WTC11 (cell line): ENCODE data around the gene LAPTM5. TPM values are rescaled to one million over a fixed set of nuclear protein-coding genes. Genes with fewer than 3 reads are reported as not detected.
"Not testable (repeated sequence)": the region's sequence is repeated elsewhere in the genome, so short reads cannot be mapped to it uniquely, and the experiment has no call there.

Experiments
- ATAC-seq: fragments of 200-7000 bp; cut with Tn5 transposase; 2 replicates; pipeline ENCODE4 v1.10.0; 2021; ENCODE audit warnings: mild to moderate bottlenecking, moderate library complexity
- CTCF ChIA-PET: fragments of 300-600 bp; sonication (Branson Sonifier 250); formaldehyde crosslinking; loops from one replicate; lab custom pipeline; 2021; ENCODE audit warnings: antibody characterized with exemption; lab: Charles Lee
- POLR2A ChIA-PET: fragments of 350-600 bp; sonication (Branson Sonifier 250); formaldehyde crosslinking; loops from one replicate; lab custom pipeline; 2021; ENCODE audit warnings: antibody characterized with exemption; lab: Charles Lee
- DNase-seq: peaks from one replicate; pipeline ENCODE4 v3.0.0; 2021; ENCODE audit warnings: low spot score
- H3K27ac Mint-ChIP-seq: 2 replicates; pipeline ENCODE4 v1.8.0; 2021; ENCODE audit warnings: mixed read lengths
- H3K27me3 Mint-ChIP-seq: 2 replicates; pipeline ENCODE4 v1.8.0; 2021; ENCODE audit warnings: low read depth, mild to moderate bottlenecking, moderate library complexity, mixed read lengths
- H3K36me3 Mint-ChIP-seq: 2 replicates; pipeline ENCODE4 v1.8.0; 2021; ENCODE audit warnings: mixed read lengths
- H3K4me1 Mint-ChIP-seq: 2 replicates; pipeline ENCODE4 v1.8.0; 2022; ENCODE audit warnings: mixed read lengths
- H3K4me3 Mint-ChIP-seq: 2 replicates; pipeline ENCODE4 v1.8.0; 2021; ENCODE audit warnings: mild to moderate bottlenecking, moderate library complexity, mixed read lengths
- H3K9me3 Mint-ChIP-seq: 2 replicates; pipeline ENCODE4 v1.8.0; 2021; ENCODE audit warnings: mixed read lengths
- CREM ChIP-seq: sonication (generic); formaldehyde crosslinking; IDR thresholded peaks from 2 replicates; pipeline ENCODE4 v1.8.1; 2022; ENCODE audit warnings: mild to moderate bottlenecking, missing genetic modification reagents, moderate library complexity
- FOXP1 ChIP-seq: sonication (generic); formaldehyde crosslinking; IDR thresholded peaks from 2 replicates; pipeline ENCODE4 v1.8.0; 2022; ENCODE audit warnings: missing genetic modification reagents, mild to moderate bottlenecking, moderate library complexity, borderline replicate concordance
- HMGA2 ChIP-seq: fragments of 250-450 bp; sonication (Bioruptor Pico); IDR thresholded peaks from 2 replicates; pipeline ENCODE4 v1.4.0; 2021; ENCODE audit warnings: mild to moderate bottlenecking, moderate library complexity
- NFATC4 ChIP-seq: fragments of 250-450 bp; sonication (Bioruptor Pico); IDR thresholded peaks from 2 replicates; pipeline ENCODE4 v1.9.0; 2021; ENCODE audit warnings: mild to moderate bottlenecking
- NR3C1 ChIP-seq: sonication (generic); formaldehyde crosslinking; conservative IDR thresholded peaks from 2 replicates; pipeline ENCODE4 v1.8.1; 2023; ENCODE audit warnings: low read depth, mild to moderate bottlenecking, missing genetic modification reagents
- RORB ChIP-seq: fragments of 250-450 bp; sonication (Bioruptor Pico); IDR thresholded peaks from 2 replicates; pipeline ENCODE4 v1.9.0; 2021; ENCODE audit warnings: mild to moderate bottlenecking
- SMAD4 ChIP-seq: sonication (generic); formaldehyde crosslinking; IDR thresholded peaks from 2 replicates; pipeline ENCODE4 v1.8.0; 2022; ENCODE audit warnings: mild to moderate bottlenecking, missing genetic modification reagents
- TP53 ChIP-seq: sonication (generic); formaldehyde crosslinking; IDR thresholded peaks from 2 replicates; pipeline ENCODE4 v1.8.1; 2023; ENCODE audit warnings: mild to moderate bottlenecking, missing genetic modification reagents
- ZBTB21 ChIP-seq: sonication (generic); formaldehyde crosslinking; IDR thresholded peaks from 2 replicates; pipeline ENCODE4 v1.8.1; 2023; ENCODE audit warnings: mild to moderate bottlenecking, missing genetic modification reagents, borderline replicate concordance
- ZNF416 ChIP-seq: fragments of 250-450 bp; sonication (Bioruptor Pico); IDR thresholded peaks from 2 replicates; pipeline ENCODE4 v1.9.0; 2021; ENCODE audit warnings: mild to moderate bottlenecking, inconsistent platforms
- total RNA-seq: library from RNA; stranded (reverse); gene quantifications from 3 replicates; pipeline ENCODE4 v1.2.3, GENCODE V29; 2021
- TF ChIP-seq, protein P1 (sequence below): fragments of 250-450 bp; sonication (Bioruptor Pico); IDR thresholded peaks from 2 replicates; pipeline ENCODE4 v1.9.0; 2021; ENCODE audit warnings: moderate library complexity, mild to moderate bottlenecking, inconsistent platforms, borderline replicate concordance
- TF ChIP-seq, protein P2 (sequence below): fragments of 250-450 bp; sonication (Bioruptor Pico); conservative IDR thresholded peaks from 2 replicates; pipeline ENCODE4 v1.9.0; 2021; ENCODE audit warnings: mild to moderate bottlenecking
- TF ChIP-seq, protein P3 (sequence below): sonication (generic); formaldehyde crosslinking; conservative IDR thresholded peaks from 2 replicates; pipeline ENCODE4 v1.8.1; 2023; ENCODE audit warnings: mild to moderate bottlenecking, low read depth, missing genetic modification reagents, moderate library complexity
- TF ChIP-seq, protein P4 (sequence below): sonication (generic); formaldehyde crosslinking; IDR thresholded peaks from 2 replicates; pipeline ENCODE4 v1.8.1; 2023; ENCODE audit warnings: mild to moderate bottlenecking, missing genetic modification reagents
- TF ChIP-seq, protein P5 (sequence below): sonication (generic); formaldehyde crosslinking; conservative IDR thresholded peaks from 2 replicates; pipeline ENCODE4 v1.8.1; 2022; ENCODE audit warnings: mild to moderate bottlenecking, missing genetic modification reagents
- TF ChIP-seq, protein P6 (sequence below): sonication (generic); formaldehyde crosslinking; IDR thresholded peaks from 2 replicates; pipeline ENCODE4 v1.8.1; 2023; ENCODE audit warnings: mild to moderate bottlenecking, missing genetic modification reagents, moderate library complexity
- TF ChIP-seq, protein P7 (sequence below): fragments of 250-450 bp; sonication (Bioruptor Pico); IDR thresholded peaks from 2 replicates; pipeline ENCODE4 v1.9.0; 2021; ENCODE audit warnings: mild to moderate bottlenecking

LAPTM5 gene
- total RNA-seq, 1 experiment from 2014 or later = 1.3 TPM

DNA sequence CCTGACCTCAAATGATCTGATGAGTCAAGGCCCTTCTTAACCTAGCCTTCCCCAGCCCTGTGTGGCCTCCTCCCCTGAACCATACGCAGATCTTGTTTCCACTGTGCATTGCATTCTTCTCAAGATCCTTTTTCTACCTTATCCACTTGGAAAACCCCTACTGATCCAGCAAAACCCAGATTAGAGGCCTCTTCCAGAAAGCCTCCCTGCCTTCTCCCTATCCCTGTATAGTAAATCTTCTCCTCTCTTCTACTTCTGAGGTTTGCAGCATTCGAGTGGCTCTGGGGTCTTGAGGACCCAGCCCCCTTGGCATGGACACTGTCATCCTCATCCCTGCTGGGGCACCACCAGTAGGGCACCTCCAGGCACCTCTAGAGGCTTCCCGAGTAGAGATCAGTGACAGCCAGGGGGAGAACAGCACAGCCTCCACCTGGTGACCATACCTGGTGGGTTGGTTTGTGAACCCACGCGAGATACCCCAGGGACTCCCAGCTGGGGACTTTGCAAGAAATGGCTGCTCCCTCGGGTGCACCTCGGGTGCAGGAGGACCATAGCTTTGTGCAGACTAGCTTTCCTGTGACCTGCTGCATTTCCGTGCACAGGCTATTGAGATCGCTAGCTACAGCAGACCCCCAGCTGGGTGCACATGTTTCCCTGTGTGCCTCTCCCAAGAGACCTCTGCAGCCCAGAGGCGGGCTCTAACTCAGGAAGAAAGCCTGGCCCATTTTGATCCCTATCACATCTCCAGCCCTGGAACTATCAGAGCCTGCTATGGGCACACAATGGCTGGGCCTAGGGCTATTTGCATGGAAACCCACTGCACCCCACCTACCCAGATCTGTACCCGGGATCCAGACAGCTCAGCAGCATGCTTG is 68.4 kb downstream of the LAPTM5 start:
- Mint-ChIP-seq H3K36me3 (no peaks in the 10 kb centered on the region), H3K4me1 (peaks cover 42% of the 10 kb centered on the region), H3K27ac (no peak overlapping the region), H3K9me3 (no peaks in the 10 kb centered on the region), H3K27me3 (peaks cover 15% of the 10 kb centered on the region), H3K4me3 (no peak overlapping the region)
- no peak for TF ChIP-seq NFATC4 (CRISPR knock-in tag)
- TF ChIP-seq, protein P1, sequence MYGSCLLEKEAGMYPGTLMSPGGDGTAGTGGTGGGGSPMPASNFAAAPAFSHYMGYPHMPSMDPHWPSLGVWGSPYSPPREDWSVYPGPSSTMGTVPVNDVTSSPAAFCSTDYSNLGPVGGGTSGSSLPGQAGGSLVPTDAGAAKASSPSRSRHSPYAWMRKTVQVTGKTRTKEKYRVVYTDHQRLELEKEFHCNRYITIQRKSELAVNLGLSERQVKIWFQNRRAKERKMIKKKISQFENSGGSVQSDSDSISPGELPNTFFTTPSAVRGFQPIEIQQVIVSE = no peak
- TF ChIP-seq, protein P2, sequence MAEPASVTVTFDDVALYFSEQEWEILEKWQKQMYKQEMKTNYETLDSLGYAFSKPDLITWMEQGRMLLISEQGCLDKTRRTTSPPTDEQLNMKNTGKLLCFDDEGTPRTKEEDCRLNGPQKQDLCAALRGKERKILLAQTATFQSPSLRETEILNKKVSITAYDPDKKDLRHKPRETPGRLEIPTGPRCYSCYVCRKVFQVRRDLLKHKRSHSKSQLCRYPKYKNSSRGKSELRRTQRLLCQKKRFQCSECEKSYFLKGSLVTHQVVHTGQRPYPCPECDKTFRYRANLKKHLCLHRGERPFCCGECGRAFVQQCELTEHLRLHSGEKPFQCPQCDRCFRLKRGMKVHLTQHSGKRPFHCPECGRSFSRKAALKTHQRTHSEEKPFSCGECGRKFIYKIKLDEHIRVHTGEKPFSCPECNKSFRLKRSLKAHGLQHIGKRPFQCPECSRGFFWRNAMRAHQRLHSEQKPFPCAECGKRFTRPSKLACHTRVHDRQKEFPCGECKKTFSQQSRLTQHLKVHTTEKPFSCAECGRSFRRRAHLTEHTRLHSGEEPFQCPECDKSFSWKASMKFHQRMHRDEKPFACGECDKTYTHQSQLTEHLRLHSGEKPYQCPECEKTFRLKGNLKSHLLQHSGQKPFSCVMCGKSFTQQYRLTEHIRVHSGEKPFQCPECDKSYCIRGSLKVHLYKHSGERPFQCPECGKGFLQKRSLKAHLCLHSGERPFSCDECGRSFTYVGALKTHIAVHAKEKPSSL = no peak
- TF ChIP-seq SMAD4 (CRISPR knock-in tag) = no peak
- no peak for TF ChIP-seq FOXP1 (CRISPR knock-in tag)
- no peak for TF ChIP-seq ZBTB21 (CRISPR knock-in tag)
- TF ChIP-seq TP53 (CRISPR knock-in tag) = no peak
- TF ChIP-seq CREM (CRISPR knock-in tag) = no peak
- TF ChIP-seq, protein P3, sequence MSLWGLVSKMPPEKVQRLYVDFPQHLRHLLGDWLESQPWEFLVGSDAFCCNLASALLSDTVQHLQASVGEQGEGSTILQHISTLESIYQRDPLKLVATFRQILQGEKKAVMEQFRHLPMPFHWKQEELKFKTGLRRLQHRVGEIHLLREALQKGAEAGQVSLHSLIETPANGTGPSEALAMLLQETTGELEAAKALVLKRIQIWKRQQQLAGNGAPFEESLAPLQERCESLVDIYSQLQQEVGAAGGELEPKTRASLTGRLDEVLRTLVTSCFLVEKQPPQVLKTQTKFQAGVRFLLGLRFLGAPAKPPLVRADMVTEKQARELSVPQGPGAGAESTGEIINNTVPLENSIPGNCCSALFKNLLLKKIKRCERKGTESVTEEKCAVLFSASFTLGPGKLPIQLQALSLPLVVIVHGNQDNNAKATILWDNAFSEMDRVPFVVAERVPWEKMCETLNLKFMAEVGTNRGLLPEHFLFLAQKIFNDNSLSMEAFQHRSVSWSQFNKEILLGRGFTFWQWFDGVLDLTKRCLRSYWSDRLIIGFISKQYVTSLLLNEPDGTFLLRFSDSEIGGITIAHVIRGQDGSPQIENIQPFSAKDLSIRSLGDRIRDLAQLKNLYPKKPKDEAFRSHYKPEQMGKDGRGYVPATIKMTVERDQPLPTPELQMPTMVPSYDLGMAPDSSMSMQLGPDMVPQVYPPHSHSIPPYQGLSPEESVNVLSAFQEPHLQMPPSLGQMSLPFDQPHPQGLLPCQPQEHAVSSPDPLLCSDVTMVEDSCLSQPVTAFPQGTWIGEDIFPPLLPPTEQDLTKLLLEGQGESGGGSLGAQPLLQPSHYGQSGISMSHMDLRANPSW (CRISPR knock-in tag) = no peak
- TF ChIP-seq NR3C1 (CRISPR knock-in tag) = no peak
- no peak for TF ChIP-seq HMGA2
- TF ChIP-seq, protein P4, sequence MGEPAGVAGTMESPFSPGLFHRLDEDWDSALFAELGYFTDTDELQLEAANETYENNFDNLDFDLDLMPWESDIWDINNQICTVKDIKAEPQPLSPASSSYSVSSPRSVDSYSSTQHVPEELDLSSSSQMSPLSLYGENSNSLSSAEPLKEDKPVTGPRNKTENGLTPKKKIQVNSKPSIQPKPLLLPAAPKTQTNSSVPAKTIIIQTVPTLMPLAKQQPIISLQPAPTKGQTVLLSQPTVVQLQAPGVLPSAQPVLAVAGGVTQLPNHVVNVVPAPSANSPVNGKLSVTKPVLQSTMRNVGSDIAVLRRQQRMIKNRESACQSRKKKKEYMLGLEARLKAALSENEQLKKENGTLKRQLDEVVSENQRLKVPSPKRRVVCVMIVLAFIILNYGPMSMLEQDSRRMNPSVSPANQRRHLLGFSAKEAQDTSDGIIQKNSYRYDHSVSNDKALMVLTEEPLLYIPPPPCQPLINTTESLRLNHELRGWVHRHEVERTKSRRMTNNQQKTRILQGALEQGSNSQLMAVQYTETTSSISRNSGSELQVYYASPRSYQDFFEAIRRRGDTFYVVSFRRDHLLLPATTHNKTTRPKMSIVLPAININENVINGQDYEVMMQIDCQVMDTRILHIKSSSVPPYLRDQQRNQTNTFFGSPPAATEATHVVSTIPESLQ (CRISPR knock-in tag) = no peak
- TF ChIP-seq, protein P5, sequence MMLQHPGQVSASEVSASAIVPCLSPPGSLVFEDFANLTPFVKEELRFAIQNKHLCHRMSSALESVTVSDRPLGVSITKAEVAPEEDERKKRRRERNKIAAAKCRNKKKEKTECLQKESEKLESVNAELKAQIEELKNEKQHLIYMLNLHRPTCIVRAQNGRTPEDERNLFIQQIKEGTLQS = no peak
- TF ChIP-seq, protein P6, sequence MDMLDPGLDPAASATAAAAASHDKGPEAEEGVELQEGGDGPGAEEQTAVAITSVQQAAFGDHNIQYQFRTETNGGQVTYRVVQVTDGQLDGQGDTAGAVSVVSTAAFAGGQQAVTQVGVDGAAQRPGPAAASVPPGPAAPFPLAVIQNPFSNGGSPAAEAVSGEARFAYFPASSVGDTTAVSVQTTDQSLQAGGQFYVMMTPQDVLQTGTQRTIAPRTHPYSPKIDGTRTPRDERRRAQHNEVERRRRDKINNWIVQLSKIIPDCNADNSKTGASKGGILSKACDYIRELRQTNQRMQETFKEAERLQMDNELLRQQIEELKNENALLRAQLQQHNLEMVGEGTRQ (CRISPR knock-in tag) = no peak
- TF ChIP-seq, protein P7, sequence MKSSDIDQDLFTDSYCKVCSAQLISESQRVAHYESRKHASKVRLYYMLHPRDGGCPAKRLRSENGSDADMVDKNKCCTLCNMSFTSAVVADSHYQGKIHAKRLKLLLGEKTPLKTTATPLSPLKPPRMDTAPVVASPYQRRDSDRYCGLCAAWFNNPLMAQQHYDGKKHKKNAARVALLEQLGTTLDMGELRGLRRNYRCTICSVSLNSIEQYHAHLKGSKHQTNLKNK (CRISPR knock-in tag) = no peak
- TF ChIP-seq ZNF416 (CRISPR knock-in tag) = no peak
- TF ChIP-seq RORB (CRISPR knock-in tag) = no peak
- CTCF ChIA-PET = interaction anchor here (2.4 kb wide), 1 partner anchor 19 kb away, joined by 13 read pairs; no protein-coding TSS in a partner anchor
- ATAC-seq = no peak
- no peak for DNase-seq
- POLR2A ChIA-PET = no interaction called here

DNA sequence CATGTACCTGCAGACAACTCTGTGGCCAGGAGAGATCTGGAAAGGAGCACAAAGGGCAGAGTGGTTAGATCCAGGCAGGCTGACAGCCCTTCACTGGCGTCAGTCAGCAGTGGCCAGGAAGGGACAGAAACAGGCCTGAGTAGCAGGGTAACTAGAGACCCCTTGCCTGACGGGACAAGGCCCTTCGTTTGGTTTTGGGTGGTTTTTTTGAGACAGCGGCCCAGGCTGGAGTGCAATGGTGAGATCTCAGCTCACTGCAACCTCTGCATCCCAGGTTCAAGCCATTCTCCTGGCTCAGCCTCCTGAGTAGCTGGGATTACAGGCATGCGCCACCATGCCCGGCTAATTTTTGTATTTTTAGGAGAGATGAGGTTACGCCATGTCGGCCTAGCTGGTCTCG is 69.1 kb downstream of the LAPTM5 start:
- ChIA-PET POLR2A (interaction anchor here (0.6 kb wide), 1 partner anchor 253 kb away, joined by 9 read pairs; no protein-coding TSS in a partner anchor), CTCF (interaction anchor here (2.4 kb wide), 1 partner anchor 20 kb away, joined by 13 read pairs; no protein-coding TSS in a partner anchor)
- H3K9me3 Mint-ChIP-seq, H3K36me3 Mint-ChIP-seq, DNase-seq, H3K4me3 Mint-ChIP-seq, H3K27ac Mint-ChIP-seq, ATAC-seq: not testable (repeated sequence)
- Mint-ChIP-seq H3K4me1 (peaks cover 39% of the 10 kb centered on the region), H3K27me3 (peaks cover 18% of the 10 kb centered on the region)
